NB4 (cell line): ENCODE results near the gene ROR2.

Source experiments
- DNase-seq: peaks from one replicate; pipeline ENCODE4 v3.0.0; 2010; ENCODE audit warnings: low read depth
- H3K4me3 ChIP-seq: one replicate; pipeline ENCODE4 v1.5.1; 2011; ENCODE audit warnings: mild to moderate bottlenecking, low read depth, low read length, moderate library complexity
- CTCF ChIP-seq: IDR thresholded peaks from one replicate; pipeline ENCODE4 v1.5.1; 2012; ENCODE audit warnings: low read depth, low read length
- MAX ChIP-seq: IDR thresholded peaks from 2 replicates; pipeline ENCODE4 v1.6.1; 2011; ENCODE audit warnings: low read depth, low read length
- MYC ChIP-seq: IDR thresholded peaks from 2 replicates; pipeline ENCODE4 v1.6.1; 2011; ENCODE audit warnings: low read depth, low read length
- POLR2A ChIP-seq: IDR thresholded peaks from 2 replicates; pipeline ENCODE4 v1.6.1; 2011; ENCODE audit warnings: mild to moderate bottlenecking; ENCODE audit not compliant: insufficient read length; ENCODE audit errors: extremely low read depth

The ROR2 gene

DNA sequence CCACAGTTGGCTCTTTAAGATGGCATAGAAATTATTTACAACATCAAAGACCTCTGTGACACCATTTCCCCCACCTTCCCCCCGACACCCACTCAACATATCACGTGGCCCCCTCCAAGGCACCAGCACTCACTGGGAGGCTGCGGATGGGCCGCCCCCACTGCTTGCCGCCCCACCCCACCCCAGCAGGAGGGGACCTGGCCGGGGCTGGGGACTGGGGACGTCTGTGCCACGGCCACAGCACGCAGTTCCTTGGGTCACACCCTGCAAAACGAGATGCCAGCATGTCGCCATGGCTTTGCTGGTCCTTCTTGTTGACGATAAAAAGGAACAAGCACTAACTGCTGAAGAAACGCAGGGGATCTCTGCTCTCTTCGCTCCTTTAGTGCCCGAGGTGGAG, 269.0 kb downstream of the ROR2 start:
- no peak for DNase-seq
- TF ChIP-seq POLR2A (no peak), CTCF (no peak), MAX (no peak), MYC (no peak)
- no peak overlapping the region for H3K4me3 ChIP-seq

- no peak for DNase-seq
- no peak overlapping the region for H3K4me3 ChIP-seq
- no peak for TF ChIP-seq CTCF
- no peak for TF ChIP-seq MAX
- no peak for TF ChIP-seq MYC
- TF ChIP-seq POLR2A, result no peak
Measured at GRCh38 chr9:91680106-91680505, 269.9 kb downstream of the ROR2 start.

DNA sequence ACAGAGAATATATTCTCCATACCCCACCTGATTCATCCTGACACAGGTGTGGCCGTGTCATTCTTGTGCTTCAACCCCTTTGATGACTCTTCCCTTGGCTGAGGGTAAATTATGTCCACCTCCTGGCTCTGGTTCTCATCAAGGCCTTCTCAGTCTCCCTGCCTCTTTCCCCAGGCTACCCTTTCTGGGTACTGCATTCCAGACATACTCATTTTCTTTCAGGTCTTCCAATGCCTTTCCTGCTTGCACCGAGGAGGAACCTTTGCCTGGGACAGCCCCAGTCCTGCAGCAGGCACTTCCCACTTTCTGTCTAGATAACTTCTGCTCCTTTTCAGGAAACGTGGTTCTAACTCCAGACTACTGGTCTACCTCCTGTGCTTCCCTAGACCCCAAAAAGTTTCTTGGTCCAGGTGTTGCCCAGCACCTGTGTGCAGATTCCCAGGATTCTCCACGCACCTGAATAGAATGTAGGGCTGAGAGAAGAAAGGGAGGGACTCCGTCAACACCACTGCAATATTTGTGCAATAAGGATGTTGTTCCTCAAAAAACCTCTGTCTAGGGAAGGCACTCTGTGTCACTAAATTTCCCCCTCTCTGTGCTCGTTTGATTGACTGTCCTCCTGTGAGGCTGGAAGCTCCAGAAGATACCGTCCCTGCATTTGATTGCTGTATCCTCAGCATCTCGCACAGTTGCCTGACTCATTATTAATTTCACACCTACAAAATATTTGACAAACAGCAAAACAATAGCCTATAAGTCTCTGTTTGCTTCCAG, 271.0 kb downstream of the ROR2 start:
- no peak for DNase-seq
- no peak overlapping the region for H3K4me3 ChIP-seq
- TF ChIP-seq CTCF, result no peak
- TF ChIP-seq MYC, result no peak
- TF ChIP-seq POLR2A, result no peak
- TF ChIP-seq MAX, result no peak

GRCh38 chr9:91677822-91678436, 272.1 kb downstream of the ROR2 start:
- no peak overlapping the region for H3K4me3 ChIP-seq
- TF ChIP-seq POLR2A, result no peak
- TF ChIP-seq CTCF, result no peak
- DNase-seq, result no peak

GRCh38 chr9:91677331-91677730, 272.7 kb downstream of the ROR2 start:
- TF ChIP-seq MAX (no peak), POLR2A (no peak), CTCF (no peak), MYC (no peak)
- no peak for DNase-seq
- no peak overlapping the region for H3K4me3 ChIP-seq
